HG03457 (cell line): Measurements from ENCODE around the gene A2M.
"Not testable (repeated sequence)": the region's sequence is repeated elsewhere in the genome, so short reads cannot be mapped to it uniquely, and the experiment has no call there.

Experiments
- ATAC-seq: cut with Tn5 transposase; IDR thresholded peaks from one replicate; pipeline ENCODE4 v1.9.1; 2021; ENCODE audit warnings: moderate number of reproducible peaks; ENCODE audit not compliant: unreplicated experiment

A2M gene

GRCh38 chr12:9115731-9116559 is at the start of gene A2M:
Gene A2M, minus strand, starts transcription at chr12:9115919. Its CDS starts 70 bp downstream, at chr12:9115849.
- ATAC-seq = no peak

GRCh38 chr12:9163392-9163791 is 47.7 kb upstream of the A2M start:
- ATAC-seq = no peak

DNA sequence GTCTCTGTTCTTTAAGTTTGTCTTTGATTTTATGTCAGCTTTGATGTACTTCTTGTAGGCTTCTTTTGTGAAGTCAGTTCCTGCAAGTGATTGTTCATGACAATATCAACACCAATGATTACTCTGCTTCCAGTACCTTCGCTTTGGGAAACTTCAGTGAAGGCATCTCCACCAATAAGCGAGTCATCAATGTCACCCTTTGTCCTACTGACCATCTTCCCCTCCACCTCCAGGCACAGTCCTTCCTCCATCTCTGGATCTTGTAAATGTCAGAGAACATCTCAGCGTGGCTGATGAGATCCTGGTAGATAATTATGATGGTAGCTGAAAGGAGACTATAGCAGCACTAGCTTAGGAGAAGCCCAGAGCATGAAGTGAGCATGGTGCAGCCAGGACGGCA is 40.4 kb upstream of the A2M start:
- ATAC-seq = no peak

DNA sequence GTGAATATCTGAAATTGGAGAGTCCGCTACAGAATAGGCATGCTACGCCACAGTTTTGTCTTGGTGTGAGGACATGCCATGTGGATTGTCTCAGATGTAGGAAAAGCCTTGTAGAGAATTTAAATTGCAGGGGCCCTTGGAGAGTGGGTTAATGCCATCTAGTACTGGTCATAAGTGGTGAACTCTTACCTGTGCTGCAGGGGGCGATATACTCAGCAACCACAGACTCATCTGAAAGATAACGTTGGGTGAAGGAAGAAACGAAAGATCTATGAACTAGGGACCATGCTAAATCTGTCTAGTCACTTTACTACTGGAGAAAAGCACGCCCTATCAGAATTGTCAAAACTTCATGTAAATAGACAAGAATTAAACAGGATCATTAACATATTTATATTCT is 33.7 kb upstream of the A2M start:
- ATAC-seq = no peak

DNA sequence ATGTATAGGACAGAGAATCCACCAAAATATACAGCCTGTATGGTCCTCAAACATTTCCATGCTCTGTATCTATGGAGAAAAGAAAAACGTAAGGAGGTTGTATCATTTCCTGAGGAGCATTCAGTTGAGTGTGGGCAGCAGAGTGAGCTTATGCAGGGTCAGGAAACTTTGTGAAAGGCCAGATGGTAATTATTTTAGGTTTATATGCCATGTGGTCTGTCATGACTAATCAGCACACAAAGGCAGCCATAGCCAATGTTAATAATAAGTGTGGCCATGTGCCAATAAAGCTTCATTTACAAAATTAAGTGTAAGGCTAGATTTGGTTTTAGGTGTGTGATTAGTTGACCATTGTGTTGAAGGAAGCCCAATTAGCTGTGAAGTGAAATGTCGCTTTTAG is 33.2 kb upstream of the A2M start:
- no peak for ATAC-seq

- no peak for ATAC-seq
These were observed 31.7 kb upstream of the A2M start for GRCh38 chr12:9147461-9147860.

DNA sequence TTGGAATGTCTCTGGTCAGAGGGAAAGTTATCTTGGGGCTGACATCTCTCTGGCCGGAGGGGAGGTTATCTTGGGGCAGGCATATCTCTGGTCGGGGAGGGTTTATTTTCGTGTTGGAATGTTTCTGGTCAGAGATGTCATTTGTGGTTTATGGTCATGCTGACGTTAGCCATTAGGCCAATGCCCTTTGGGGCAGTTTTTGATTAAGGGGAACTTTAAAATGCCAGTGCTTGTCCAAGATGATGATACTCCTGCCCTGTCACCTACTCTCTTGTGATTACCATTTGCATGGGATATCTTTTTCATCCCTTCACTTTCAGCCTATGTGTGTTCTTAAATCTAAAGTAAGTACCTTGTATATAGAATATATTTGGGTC is 29.0 kb upstream of the A2M start:
- ATAC-seq = no peak

DNA sequence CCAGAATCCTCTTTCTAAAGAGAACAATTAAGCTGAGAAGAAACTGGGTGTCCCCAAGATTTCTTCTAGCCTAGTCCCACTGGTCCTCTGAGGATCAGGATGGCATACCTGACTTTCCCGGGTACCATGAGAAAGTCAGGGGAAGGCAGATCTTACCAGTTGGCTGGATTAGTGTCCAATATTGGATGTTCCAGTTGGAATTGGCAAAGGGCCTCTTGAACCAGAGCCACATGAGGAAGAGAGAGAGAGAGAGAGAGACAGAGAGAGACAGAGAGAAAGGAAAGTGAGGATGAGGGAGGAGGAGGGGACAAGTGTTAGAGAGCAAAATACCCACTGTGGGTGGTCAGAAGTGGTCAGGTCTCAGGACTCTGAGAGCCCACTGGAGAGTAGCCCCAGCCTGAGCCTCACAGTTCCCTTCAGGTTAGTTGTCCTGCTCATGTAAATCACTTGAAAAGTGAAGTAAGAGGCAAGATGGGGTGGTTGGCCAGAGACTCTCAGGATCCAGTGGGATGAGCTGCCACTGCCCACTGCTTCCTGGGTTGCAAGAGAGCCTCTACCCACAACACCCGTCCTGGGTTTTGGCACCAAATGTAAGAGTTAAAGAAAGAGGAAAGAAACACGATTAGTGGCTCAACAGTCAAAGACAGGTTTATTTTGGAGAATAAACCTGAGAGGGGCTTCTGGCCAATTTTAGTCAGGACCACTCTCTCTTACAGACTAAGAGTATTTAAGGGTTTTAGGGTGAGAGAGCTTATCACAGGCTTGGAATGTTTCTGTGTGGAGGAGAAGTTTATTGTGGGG is 28.4 kb upstream of the A2M start:
- no peak for ATAC-seq

DNA sequence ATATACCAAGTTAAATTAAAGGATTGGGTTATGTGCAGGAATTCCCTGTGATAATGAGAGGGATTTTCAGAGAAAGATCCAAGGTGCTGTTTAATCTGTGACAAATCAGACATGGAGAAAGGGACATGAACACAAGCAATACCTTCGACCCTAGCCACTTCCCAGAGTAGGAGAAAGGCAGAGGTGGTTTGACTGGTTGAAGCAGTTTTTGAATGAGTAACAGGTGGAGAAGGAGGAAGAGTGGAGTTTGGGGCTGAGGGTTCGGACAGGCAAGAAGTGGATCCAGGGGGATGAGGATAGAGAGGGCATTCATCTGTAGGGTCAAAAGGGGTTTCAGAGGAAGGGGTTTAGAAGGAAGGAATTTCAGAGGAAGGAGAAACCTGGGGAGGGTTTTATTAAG is 27.4 kb upstream of the A2M start:
- ATAC-seq = no peak

DNA sequence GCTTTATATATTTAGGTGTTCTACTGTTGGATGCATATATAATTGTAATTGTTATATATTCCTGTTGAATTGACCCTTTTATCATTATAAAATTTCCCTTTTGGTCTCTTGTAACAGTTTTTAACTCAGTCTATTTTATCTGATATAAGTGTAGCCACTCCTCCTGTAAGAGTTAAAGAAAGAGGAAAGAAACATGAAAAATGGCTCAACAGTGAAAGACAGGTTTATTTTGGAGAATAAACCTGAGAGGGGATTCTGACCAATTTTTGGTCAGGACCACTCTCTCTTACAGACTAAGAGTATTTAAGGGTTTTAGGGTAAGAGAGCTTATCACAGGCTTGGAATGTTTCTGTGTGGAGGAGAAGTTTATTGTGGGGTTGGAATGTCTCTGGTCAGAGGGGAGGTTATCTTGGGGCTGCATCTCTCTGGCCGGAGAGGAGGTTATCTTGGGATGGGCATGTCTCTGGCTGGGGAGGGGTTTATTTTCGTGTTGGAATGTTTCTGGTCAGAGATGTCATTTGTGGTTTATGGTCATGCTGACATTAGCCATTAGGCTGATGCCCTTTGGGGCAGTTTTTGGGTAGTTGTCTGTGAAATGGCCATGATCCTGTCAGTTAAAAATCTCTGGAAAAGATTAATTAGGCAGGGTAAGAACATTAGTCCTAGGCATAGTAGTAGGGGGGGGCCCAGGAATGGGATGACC is 24.0 kb upstream of the A2M start:
- not testable (repeated sequence) for ATAC-seq

GRCh38 chr12:9135903-9136310 is 20.2 kb upstream of the A2M start:
- no peak for ATAC-seq

DNA sequence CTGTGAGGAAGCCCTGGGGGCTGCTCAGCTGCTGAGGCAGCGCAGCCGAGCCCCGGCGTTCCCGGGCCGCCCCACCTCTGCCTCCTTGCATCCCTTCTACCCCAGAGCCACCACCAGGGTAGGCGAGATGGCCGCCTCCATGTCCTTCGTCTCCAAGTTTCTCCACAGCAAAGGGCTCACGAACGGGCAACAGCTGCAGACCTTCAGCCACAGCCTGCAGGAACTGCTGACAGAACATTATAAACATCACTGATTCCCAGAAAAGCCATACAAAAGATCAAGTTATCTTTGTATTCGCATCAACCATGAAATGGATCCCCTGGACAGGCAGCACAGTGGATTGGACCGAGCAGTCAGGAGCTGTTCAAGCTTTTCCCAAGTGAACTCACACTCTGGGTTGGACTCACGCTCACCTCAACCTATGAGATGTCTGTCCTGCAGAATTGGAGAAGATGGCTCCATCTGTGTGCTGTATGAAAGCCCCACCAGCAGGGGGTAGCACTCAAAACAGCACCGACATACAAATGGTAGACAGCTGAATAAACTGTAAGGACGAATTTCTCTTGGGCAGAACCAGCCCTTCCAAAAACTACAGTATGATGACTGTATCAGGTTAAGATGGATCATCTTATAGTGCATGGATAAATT is 19.4 kb upstream of the A2M start:
- no peak for ATAC-seq

DNA sequence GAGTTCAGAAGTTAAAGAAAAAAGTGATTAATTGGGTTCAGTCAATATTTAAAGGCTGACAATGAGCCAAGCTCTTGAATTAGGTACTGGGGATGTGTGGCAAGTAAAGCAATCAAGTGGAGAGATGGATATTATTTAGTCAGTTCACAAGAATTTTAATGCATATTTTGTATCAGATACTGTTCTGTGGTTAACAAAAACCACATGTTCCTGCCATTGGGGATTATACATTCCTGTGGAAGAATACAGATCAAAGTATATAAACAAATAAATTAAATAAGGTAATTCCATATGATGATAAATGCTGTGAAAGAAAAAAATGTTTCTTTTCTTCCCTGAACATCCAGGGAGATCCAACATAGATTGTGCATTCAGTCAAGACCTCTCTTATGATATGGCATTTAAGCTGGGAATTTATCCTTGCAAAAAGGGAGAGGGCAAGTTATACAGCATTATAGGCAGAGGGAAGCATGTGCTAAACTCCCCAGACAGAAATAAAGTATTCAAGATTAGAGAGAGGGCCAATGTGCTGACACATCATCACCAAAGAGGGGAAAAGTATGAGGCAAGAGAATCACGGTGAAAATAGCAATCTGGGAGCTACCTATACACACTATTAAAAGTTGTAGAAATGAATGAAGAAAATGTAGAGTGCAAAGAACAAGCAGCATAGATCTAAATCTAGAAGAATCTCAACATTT is 17.6 kb upstream of the A2M start:
- no peak for ATAC-seq

- ATAC-seq = no peak
These were observed 16.4 kb upstream of the A2M start for GRCh38 chr12:9132008-9132535.

DNA sequence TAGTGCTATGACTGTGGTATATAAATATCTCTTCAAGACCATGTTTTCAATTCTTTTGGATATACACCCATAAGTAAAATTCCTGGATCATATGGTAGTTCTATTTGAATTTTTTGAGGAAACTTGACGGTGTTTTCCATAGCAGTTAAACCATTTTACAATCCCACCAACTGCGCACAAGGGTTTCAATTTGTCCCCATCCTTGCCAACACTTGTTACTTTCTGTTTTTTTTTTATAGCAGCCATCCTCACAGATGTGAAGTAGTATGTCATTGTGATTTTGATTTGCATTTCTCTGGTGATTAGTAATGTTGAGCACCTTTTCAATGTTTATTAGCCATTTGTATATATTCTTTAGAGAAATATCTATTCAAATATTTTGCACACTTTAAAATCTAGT is 14.5 kb upstream of the A2M start:
- ATAC-seq = no peak

GRCh38 chr12:9127936-9128663 is 12.4 kb upstream of the A2M start:
- ATAC-seq = no peak

- no peak for ATAC-seq
These were observed 11.8 kb upstream of the A2M start for GRCh38 chr12:9127484-9127883.

DNA sequence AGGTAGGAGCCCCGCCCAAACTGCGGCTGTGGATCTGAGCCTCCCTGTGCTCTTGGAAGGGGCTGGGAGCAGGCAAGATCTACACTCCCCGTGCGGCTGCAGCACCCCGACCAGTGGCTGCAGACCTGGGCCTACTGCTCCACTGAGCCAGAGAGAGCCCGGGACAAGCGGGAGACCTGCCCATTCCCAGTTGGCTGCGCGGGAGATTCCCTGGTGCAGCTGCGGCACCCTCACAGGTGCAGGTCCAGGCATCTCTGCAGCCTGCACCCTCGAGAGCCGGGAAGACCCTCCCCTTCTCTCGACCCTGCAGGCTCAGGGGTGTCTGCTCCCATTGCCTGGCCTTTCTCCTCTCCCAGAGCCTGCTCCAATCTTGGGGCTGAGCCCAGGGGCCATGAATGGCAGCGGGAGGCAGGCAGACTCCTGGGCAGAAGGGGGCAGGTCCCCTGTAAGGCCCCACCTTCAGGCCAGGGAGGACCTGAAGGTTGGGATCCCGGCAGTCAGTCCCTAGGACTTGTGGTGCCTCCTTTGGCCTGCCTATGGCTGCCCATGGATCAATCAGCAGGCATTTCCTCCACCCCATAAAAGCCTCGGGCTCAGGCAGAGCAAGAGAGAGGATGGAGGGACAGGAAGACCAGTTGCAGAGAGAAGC is 8.8 kb upstream of the A2M start:
- no peak for ATAC-seq

DNA sequence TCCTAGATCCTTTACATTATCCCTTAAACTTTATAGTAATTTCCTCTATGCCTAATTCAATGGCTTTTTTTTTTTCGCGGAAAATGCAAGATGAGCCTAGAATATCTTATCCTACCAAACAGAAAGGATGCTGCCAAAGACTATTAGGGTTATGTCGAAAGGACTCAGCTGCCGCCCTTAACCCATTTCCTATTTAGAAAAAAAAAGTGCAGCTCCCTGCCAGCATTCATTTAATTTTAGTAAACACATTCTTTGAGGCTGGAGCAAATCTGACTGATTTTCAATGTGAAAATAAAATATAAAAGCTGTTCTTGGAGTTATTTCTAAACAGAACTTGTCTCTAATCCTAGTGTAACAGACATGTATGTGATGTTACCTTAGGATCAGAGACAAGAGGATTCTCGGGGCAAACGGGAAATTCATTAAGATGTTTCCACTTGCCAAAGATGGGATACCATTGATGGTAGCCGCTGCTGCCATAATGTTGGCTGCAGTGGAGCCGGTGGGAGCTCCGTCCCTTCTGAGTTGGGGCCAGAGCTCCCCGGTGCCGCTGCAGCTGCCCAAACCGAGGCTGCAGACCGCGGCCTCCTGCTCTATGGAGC is 8.2 kb upstream of the A2M start:
- ATAC-seq = no peak
